GM23248 (cell line): ENCODE measurements around the gene S100A12. TPM values are rescaled to one million over a fixed set of nuclear protein-coding genes. Genes with fewer than 3 reads are reported as not detected.

Experiments
- DNase-seq: peaks from one replicate; pipeline ENCODE4 v3.0.0-alpha.2; 2015
- H2AFZ ChIP-seq: fragments of 200-600 bp; sonication (generic); 2 replicates; pipeline ENCODE4 v1.6.1; 2016; ENCODE audit warnings: antibody characterized with exemption
- H3F3A ChIP-seq: fragments of 200-600 bp; sonication (generic); 2 replicates; pipeline ENCODE4 v1.6.1; 2016; ENCODE audit warnings: mild to moderate bottlenecking, antibody characterized with exemption, mixed run types; ENCODE audit not compliant: insufficient read depth
- H3K27ac ChIP-seq: fragments of 200-600 bp; sonication (generic); 2 replicates; pipeline ENCODE4 v1.5.1; 2016; ENCODE audit warnings: mild to moderate bottlenecking
- H3K27me3 ChIP-seq: fragments of 200-600 bp; sonication (generic); replicated peaks from 2 replicates; pipeline ENCODE4 v1.6.1; 2016; ENCODE audit warnings: mild to moderate bottlenecking; ENCODE audit not compliant: insufficient read depth
- H3K36me3 ChIP-seq: fragments of 200-600 bp; sonication (generic); 2 replicates; pipeline ENCODE4 v1.6.1; 2016; ENCODE audit warnings: low read depth, mild to moderate bottlenecking
- H3K4me1 ChIP-seq: fragments of 200-600 bp; sonication (generic); 2 replicates; pipeline ENCODE4 v1.6.1; 2016; ENCODE audit warnings: mild to moderate bottlenecking; ENCODE audit not compliant: insufficient read depth
- H3K4me2 ChIP-seq: fragments of 200-600 bp; sonication (generic); one replicate; pipeline ENCODE4 v1.6.1; 2016; ENCODE audit warnings: mild to moderate bottlenecking; ENCODE audit not compliant: unreplicated experiment
- H3K4me3 ChIP-seq: fragments of 200-600 bp; sonication (generic); 2 replicates; pipeline ENCODE4 v1.5.1; 2016; ENCODE audit warnings: mild to moderate bottlenecking
- H3K79me2 ChIP-seq: fragments of 200-600 bp; sonication (generic); 2 replicates; pipeline ENCODE4 v1.6.1; 2016; ENCODE audit warnings: mild to moderate bottlenecking; ENCODE audit not compliant: insufficient read depth
- H3K9ac ChIP-seq: fragments of 200-600 bp; sonication (generic); 2 replicates; pipeline ENCODE4 v1.6.1; 2016; ENCODE audit warnings: mild to moderate bottlenecking
- H3K9me2 ChIP-seq: fragments of 200-600 bp; sonication (generic); 2 replicates; pipeline ENCODE4 v1.6.1; 2016; ENCODE audit warnings: mixed run types, mild to moderate bottlenecking, moderate library complexity; ENCODE audit not compliant: insufficient read depth
- H3K9me3 ChIP-seq: fragments of 200-600 bp; sonication (generic); one replicate; pipeline ENCODE4 v1.6.1; 2017; ENCODE audit warnings: low read depth
- H4K20me1 ChIP-seq: fragments of 200-600 bp; sonication (generic); 2 replicates; pipeline ENCODE4 v1.6.0; 2016; ENCODE audit not compliant: insufficient read depth
- EZH2 ChIP-seq: fragments of 200-600 bp; sonication (generic); IDR thresholded peaks from 2 replicates; pipeline ENCODE4 v1.6.1; 2018; ENCODE audit warnings: antibody characterized with exemption, mild to moderate bottlenecking; ENCODE audit not compliant: insufficient read depth, poor library complexity, severe bottlenecking
- EZH2phosphoT487 ChIP-seq: fragments of 200-600 bp; sonication (generic); IDR thresholded peaks from 2 replicates; pipeline ENCODE4 v1.6.1; 2018; ENCODE audit warnings: antibody characterized with exemption, moderate library complexity, mild to moderate bottlenecking, low read depth; ENCODE audit not compliant: insufficient read depth
- WGBS, 2 experiments: methylation state at CpG; one replicate each; pipeline ENCODE4 v1.1.6; 2015 to 2017; ENCODE audit warnings: low lambda C conversion rate in 2 of 2, low coverage in 1 of 2; ENCODE audit errors: missing lambda C conversion rate in 2 of 2; 5-methylcytosine and 5-hydroxymethylcytosine counted together
- in situ Hi-C: fragments of 300-500 bp; cut with MboI; formaldehyde crosslinking; loops from 2 replicates; pipeline ENCODE4 v1.15.0; 2020
- polyA plus RNA-seq: library from polyadenylated mRNA; unstranded; fragments of >200 nt; fragmentation: Nextera tagmentation; extraction: Ambion mirVana; gene quantifications from 2 replicates; pipeline ENCODE4 v1.2.1, GENCODE V29; 2016
- total RNA-seq: library from RNA; depleted of rRNA; stranded (reverse); fragments of >200 nt; shearing (Covaris generic); gene quantifications from 2 replicates; pipeline ENCODE4 v1.2.3, GENCODE V29; 2014

The S100A12 gene
- total and polyA plus RNA-seq, 2 experiments from 2014 or later = not detected

DNA sequence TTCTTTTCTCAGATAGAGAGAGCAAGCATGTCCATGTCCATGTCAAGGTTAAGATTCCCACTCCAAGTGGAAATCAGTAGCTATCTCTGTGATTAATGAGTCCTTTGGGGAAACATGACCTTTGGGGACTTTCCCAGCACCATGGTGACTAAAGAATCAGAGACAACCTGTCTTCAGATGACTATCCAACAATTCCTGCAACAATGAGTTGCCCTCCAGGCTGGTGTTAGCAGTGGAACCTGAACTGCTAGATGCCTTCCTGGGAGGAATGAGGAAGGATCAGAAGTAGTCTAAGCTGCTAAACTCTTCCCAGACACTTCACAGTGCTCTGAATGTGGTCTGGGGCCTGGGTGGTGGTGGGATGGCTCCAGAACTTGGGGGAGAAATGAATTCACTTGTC is 11.3 kb downstream of the S100A12 start:
- peaks cover 17% of the 10 kb centered on the region; the same call in 1 of the 2 replicates for H3K27me3 ChIP-seq
- no peaks in the 10 kb centered on the region for H3K9me2 ChIP-seq

GRCh38 chr1:153363641-153364040 is 11.8 kb downstream of the S100A12 start:
- Histone ChIP-seq H3F3A (no peaks in the 10 kb centered on the region), H4K20me1 (no peaks in the 10 kb centered on the region), H2AFZ (no peak overlapping the region), H3K4me3 (no peak overlapping the region), H3K4me2 (no peak overlapping the region), H3K36me3 (no peaks in the 10 kb centered on the region), H3K9me3 (no peaks in the 10 kb centered on the region), H3K27me3 (peaks cover 15% of the 10 kb centered on the region; the same call in 1 of the 2 replicates), H3K4me1 (no peaks in the 10 kb centered on the region), H3K9ac (no peak overlapping the region), H3K9me2 (no peaks in the 10 kb centered on the region), H3K27ac (no peak overlapping the region), H3K79me2 (no peaks in the 10 kb centered on the region)
- 24 to 26% methylated on average over 3 of the region's 3 CpGs for WGBS, 2 experiments
- in situ Hi-C loops = loop anchor here (10.0 to 25.0 kb wide), 2 partner anchors 121 to 374 kb away; partner anchors contain the start of gene INTS3
- DNase-seq = no peak
- TF ChIP-seq EZH2 (no peak), EZH2phosphoT487 (no peak)

More for the DNA sequence above, 11.3 kb downstream of the S100A12 start:
- H3K4me2 ChIP-seq = no peak overlapping the region
- no peaks in the 10 kb centered on the region for H3K4me1 ChIP-seq
- H3K9me3 ChIP-seq = no peaks in the 10 kb centered on the region
- no peak for DNase-seq
- no peak overlapping the region for H2AFZ ChIP-seq
- H3K4me3 ChIP-seq = no peak overlapping the region
- H3F3A ChIP-seq = no peaks in the 10 kb centered on the region
- H3K9ac ChIP-seq = no peak overlapping the region
- no peaks in the 10 kb centered on the region for H3K79me2 ChIP-seq
- H4K20me1 ChIP-seq = no peaks in the 10 kb centered on the region
- in situ Hi-C loops = loop anchor here (10.0 to 25.0 kb wide), 2 partner anchors 121 to 373 kb away; partner anchors contain the start of gene INTS3
- H3K27ac ChIP-seq = no peak overlapping the region
- H3K36me3 ChIP-seq = no peaks in the 10 kb centered on the region
- TF ChIP-seq EZH2phosphoT487 = no peak
- TF ChIP-seq EZH2 = no peak

DNA sequence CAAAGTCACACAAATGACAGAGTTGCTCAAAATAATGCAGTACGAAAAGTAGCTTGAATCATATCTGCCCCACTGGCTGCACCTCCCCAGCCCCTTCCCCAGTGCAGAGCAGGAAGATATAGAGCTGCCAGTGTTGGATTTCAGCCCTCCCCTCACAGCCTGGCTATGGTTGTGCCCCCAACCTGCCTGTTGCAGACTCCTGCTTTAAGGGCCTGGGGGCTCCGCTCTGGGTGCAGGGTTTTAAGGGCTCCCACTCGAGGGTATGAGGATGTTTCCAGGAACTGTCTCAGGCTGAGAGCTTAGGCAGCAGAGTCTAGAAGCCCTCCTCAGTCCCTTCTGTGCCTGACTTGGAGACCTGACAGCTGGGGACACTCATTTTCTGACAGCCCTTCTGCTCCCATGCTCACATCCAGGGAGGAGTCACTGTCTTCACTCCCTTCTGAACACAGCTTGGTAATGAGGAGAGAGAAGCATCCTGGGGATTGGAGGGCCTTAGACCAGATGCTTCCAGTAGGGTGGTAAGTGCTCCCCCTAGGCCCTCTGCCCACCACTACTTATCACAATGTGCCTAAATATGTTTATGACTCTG is 13.1 kb downstream of the S100A12 start:
- in situ Hi-C loops = loop anchor here (10.0 to 25.0 kb wide), 2 partner anchors 123 to 375 kb away; partner anchors contain the start of gene INTS3
- H3K9me2 ChIP-seq = no peaks in the 10 kb centered on the region
- H3K27me3 ChIP-seq = peaks cover 11% of the 10 kb centered on the region; the same call in 1 of the 2 replicates

GRCh38 chr1:153361480-153362109 is 13.8 kb downstream of the S100A12 start:
- Histone ChIP-seq H4K20me1 (no peaks in the 10 kb centered on the region), H3K4me2 (no peak overlapping the region), H3K9me3 (no peaks in the 10 kb centered on the region), H2AFZ (no peak overlapping the region), H3K27ac (no peak overlapping the region), H3K36me3 (no peaks in the 10 kb centered on the region), H3F3A (no peaks in the 10 kb centered on the region), H3K79me2 (no peaks in the 10 kb centered on the region), H3K4me1 (no peaks in the 10 kb centered on the region), H3K9me2 (no peaks in the 10 kb centered on the region), H3K27me3 (peaks cover 11% of the 10 kb centered on the region; the same call in 1 of the 2 replicates), H3K4me3 (no peak overlapping the region), H3K9ac (no peak overlapping the region)
- TF ChIP-seq EZH2 = no peak
- in situ Hi-C loops = loop anchor here (10.0 to 25.0 kb wide), 2 partner anchors 123 to 376 kb away; partner anchors contain the start of gene INTS3
- DNase-seq = no peak
- WGBS, 2 experiments = 31 to 45% methylated on average over 4 of the region's 4 CpGs

More for the DNA sequence above, 13.1 kb downstream of the S100A12 start:
- 43 to 51% methylated on average over 3 of the region's 3 CpGs for WGBS, 2 experiments
- Histone ChIP-seq H3K79me2 (no peaks in the 10 kb centered on the region), H3K27ac (no peak overlapping the region), H4K20me1 (no peaks in the 10 kb centered on the region), H3K4me1 (no peaks in the 10 kb centered on the region), H3K9me3 (no peaks in the 10 kb centered on the region), H3K4me3 (no peak overlapping the region), H3K9ac (no peak overlapping the region), H3K36me3 (no peaks in the 10 kb centered on the region), H3K4me2 (no peak overlapping the region), H3F3A (no peaks in the 10 kb centered on the region), H2AFZ (no peak overlapping the region)
- TF ChIP-seq EZH2 = no peak
- no peak for TF ChIP-seq EZH2phosphoT487
- DNase-seq = no peak
